Measurements from ENCODE around the gene RGPD4.

- TF ChIP-seq CTCF (IDR thresholded peaks at IDR 0.05; ENCODE audit: control extremely low read depth in 1 of 3, insufficient read depth in 1 of 3, low read depth in 1 of 3, low read length in 3 of 3) (peak in 2 of 3 experiments; percentile 27 to 57; a peak in 2 of 4 replicates), CREB1 (IDR thresholded peaks at IDR 0.05) (no peak), EGR1 (IDR thresholded peaks at IDR 0.05; ENCODE audit: borderline replicate concordance, low read depth, low read length) (no peak), POLR2A (IDR thresholded peaks at IDR 0.05; ENCODE audit: control extremely low read depth in 1 of 2, low read depth in 2 of 2, low read length in 2 of 2) (no peak), BRCA1 (IDR thresholded peaks at IDR 0.05; ENCODE audit: low read depth, low read length) (no peak)
These were observed 110.0 kb downstream of the RGPD4 start for GRCh38 chr2:107936433-107937359.
